Sigmoid colon (tissue), 4 donors: ENCODE measurements around the gene LRP1B.

Experiments used
- EP300 ChIP-seq, 4 donors: sonication (generic); formaldehyde crosslinking; IDR thresholded peaks; one replicate each; pipeline ENCODE4 v1.6.1; 2017; ENCODE audit warnings: antibody characterized with exemption in 4 of 4
- POLR2A ChIP-seq, 2 donors: fragments of 450-650 bp; IDR thresholded peaks; one replicate each; pipeline ENCODE4 v1.6.1; 2016; ENCODE audit warnings: antibody characterized with exemption in 2 of 2, mild to moderate bottlenecking in 2 of 2, moderate library complexity in 2 of 2
- TF ChIP-seq, protein P1 (sequence below), 4 experiments: fragments of 450-650 bp in 3 of 4; fragments of 200-600 bp in 1 of 4; IDR thresholded peaks; one replicate each; pipeline ENCODE4 v1.5.1; 2016 to 2019; ENCODE audit warnings: antibody characterized with exemption in 4 of 4, mild to moderate bottlenecking in 3 of 4, moderate library complexity in 2 of 4

DNA sequence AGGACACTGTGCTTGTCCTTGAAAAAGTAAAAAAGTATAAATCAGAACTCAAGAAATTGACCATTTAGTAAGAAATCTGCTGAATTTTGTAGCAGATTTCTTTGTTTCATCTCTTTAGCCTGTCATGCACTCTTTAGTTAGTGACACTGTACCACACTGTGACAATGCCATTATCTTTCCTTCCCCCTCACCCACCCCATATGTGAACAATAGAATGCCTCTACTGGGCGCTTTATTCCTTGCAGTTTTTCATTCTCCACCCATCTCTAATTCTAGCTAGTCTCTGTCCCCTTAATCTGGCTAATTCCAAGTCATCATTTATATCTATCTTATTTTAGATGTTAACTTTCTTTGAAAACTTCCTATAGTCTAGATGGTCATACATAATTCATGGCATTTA is 241.0 kb downstream of the LRP1B start:
- TF ChIP-seq EP300 (IDR thresholded peaks at IDR 0.05) (no peak), POLR2A (IDR thresholded peaks at IDR 0.05) (no peak)
- TF ChIP-seq, protein P1, sequence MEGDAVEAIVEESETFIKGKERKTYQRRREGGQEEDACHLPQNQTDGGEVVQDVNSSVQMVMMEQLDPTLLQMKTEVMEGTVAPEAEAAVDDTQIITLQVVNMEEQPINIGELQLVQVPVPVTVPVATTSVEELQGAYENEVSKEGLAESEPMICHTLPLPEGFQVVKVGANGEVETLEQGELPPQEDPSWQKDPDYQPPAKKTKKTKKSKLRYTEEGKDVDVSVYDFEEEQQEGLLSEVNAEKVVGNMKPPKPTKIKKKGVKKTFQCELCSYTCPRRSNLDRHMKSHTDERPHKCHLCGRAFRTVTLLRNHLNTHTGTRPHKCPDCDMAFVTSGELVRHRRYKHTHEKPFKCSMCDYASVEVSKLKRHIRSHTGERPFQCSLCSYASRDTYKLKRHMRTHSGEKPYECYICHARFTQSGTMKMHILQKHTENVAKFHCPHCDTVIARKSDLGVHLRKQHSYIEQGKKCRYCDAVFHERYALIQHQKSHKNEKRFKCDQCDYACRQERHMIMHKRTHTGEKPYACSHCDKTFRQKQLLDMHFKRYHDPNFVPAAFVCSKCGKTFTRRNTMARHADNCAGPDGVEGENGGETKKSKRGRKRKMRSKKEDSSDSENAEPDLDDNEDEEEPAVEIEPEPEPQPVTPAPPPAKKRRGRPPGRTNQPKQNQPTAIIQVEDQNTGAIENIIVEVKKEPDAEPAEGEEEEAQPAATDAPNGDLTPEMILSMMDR (IDR thresholded peaks at IDR 0.05), result no peak
